HuH-7 (cell line): ENCODE results near the gene RNF149.
"Not testable (repeated sequence)": the region's sequence is repeated elsewhere in the genome, so short reads cannot be mapped to it uniquely, and the experiment has no call there.

Experiments used
- DNase-seq: peaks from one replicate; pipeline ENCODE4 v3.0.0; 2011; ENCODE audit warnings: low spot score

The RNF149 gene

DNA sequence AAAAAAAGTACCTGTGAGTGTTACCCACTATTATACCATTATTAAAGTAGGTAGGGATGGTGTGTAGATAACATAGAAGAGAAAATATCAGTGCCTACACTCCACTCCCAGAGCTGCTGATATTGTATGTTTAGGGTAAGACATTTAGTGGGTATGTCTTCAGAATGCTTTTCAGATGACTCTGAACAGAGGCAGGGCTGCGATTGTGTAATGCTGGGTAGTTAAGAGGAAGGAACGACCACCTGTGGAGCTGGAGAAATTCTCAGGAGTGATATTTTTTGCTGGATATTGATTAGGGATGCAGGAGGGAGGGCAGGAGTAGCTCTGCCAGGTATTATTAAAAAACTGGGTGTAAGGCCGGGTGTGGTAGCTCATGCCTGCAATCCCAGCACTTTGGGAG lies 53.0 kb downstream of the RNF149 start:
- no peak for DNase-seq

GRCh38 chr2:101253703-101254450 lies 54.6 kb downstream of the RNF149 start:
- DNase-seq, result no peak

DNA sequence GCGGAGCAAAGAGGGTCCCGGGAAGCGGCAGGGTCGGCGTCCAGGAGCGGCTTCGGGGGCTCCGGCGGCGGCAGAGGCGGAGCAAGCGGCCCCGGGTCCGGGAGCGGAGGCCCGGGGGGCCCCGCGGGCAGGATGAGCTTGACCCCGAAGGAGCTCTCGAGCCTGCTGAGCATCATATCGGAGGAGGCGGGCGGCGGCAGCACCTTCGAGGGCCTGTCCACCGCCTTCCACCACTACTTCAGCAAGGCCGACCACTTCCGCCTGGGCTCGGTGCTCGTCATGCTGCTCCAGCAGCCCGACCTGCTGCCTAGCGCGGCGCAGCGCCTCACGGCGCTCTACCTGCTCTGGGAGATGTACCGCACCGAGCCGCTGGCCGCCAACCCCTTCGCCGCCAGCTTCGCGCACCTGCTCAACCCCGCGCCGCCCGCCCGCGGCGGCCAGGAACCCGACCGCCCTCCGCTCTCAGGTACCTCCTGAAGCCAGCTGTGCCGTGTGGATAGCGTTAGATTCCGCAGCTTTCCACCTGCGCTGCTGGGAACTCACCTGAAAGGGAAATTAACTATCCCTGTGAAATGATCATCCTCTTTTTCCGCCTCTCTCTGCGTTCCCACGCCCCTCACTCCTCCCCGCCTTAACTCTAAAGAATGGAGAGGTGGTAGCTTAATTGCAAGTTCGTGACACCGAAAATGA lies 55.3 kb downstream of the RNF149 start:
- DNase-seq, result no peak

DNA sequence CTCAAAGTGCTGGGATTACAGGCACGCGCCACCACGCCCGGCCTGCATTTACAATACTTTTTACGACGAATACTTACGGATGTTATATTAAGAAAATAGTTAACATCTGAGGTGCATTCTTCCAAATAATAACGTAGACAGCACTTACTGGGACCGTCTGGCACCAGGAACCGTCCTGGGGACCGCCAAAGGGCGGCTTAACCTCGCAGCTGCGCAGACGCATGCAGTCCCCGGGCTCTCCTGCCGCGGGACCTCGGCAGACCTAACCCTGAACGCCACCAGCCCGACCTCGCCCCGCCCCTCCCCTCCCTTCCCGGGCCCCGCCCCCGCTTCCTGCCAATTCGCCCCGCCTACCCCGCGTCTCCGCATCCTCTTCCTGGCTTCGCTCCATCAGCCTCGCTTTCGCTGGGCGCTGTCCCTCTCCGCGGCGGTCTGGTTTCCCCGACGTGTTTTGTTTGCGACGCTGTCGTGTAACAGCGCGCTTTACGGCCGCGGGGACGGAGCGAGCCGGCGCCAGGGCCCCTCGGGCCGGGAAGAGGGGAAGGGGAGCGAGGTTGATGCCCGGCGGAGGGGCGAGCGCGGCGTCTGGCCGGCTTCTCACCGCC lies 56.0 kb downstream of the RNF149 start, which contains the start of gene CNOT11:
TSS of gene CNOT11 (plus strand) at position 479 of the 605 bp plus-strand sequence. CDS start at position 558, 79 bp downstream.
- peak; percentile 82 for DNase-seq

DNA sequence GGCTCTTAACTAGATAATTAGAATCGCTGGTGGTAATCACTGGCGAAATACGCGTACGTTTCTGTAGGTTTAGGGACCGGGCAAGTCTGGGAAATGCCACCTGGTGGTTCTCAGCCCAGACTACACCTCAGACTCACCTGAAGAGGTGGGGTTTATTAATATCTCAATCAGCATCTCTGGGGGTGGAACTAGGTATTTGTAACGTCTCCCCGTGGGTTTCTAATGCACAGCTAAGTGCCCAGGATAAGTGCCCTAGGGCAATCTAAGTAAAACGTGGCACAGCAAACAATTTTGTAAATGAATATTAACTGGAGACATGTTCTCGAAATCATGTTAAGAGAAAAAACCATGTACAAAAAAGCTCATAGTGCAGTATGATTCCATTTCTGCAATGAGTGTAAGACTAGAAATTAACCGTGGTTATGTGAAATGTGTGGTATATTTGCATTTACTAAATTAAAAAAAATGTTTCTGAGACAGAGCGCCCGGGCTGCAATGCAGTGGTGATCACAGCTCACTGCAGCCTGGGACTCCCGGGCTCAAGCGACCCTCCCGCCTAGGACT lies 56.6 kb downstream of the RNF149 start:
- no peak for DNase-seq

DNA sequence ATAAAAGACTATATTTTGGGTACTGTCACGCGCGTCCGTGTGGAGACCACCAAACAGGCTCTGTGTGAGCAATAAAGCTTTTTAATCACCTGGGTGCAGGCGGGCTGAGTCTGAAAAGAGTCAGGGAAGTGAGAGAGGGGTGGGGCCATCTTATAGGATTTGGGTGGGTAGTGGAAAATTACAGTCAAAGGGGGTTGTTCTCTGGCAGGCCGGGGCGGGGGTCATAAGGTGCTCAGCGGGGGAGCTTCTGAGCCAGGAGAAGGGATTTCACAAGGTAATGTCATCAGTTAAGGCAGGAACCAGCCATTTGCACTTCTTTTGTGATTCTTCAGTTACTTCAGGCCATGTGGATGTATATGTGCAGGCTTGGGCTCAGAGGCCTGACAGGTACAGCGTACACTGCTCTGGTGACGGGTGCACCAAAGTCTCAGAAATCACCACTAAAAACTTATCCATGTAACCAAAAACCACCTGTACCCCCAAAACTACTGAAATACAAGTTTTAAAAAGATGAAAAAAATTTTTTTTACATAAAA lies 57.2 kb downstream of the RNF149 start:
- DNase-seq, result not testable (repeated sequence)

GRCh38 chr2:101249826-101250225 lies 58.7 kb downstream of the RNF149 start:
- no peak for DNase-seq

DNA sequence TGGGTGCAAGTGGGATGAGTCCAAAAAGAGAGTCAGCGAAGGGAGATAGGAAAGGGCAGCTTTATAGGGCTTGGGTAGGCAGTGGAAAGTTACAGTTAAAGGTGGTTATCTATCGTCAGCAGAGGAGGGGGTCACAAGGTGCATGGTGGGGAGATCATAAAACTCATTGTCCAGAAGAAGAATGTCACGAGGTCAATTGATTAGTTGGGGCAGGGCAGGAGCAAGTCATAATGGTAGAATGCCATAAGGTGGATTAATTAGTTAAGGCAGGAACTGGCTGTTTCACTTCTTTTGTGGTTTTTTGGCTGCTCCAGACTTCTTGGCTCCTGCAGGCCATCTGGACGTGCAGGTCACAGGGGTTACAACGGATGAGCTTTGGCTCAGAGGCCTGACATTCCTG lies 59.7 kb downstream of the RNF149 start:
- not testable (repeated sequence) for DNase-seq

- not testable (repeated sequence) for DNase-seq
Observed at GRCh38 chr2:101245468-101245867, 63.0 kb downstream of the RNF149 start.

GRCh38 chr2:101244899-101245298 lies 63.6 kb downstream of the RNF149 start:
- not testable (repeated sequence) for DNase-seq

DNA sequence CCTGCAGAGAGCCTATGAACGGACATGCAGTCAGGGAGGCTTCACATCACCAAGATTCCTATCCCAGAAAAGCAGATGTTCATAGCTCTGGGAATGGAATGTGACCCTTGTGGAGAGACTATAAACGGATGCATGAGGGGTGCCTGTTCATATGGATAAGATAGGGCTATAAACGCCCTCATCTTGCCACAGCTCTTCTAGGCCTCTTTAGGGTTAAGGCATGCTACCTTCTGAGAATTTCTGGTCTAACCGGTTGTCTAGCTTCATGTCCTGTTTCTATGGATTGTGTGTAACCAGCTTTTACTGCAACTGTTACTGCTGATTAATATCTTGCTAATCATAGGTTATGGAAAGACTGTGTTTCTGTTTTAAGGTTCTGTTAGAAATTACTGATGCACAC lies 64.1 kb downstream of the RNF149 start:
- DNase-seq, result not testable (repeated sequence)

DNA sequence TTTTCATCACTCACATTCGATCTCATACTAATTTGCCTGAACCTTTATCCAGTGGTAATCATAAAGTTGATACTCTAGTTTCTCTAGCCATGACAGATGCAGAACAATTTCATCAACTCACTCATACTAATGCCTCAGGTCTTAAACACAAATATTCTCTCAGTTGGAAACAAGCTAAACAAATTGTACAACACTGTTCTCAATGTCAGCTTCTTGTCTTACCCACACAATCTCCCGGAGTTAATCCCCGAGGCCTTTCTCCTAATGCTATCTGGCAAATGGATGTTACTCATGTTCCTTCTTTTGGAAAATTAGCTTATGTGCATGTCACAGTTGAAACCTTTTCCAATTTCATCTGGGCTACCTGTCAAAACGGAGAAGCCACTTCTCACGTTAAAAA lies 67.3 kb downstream of the RNF149 start:
- DNase-seq, result no peak

DNA sequence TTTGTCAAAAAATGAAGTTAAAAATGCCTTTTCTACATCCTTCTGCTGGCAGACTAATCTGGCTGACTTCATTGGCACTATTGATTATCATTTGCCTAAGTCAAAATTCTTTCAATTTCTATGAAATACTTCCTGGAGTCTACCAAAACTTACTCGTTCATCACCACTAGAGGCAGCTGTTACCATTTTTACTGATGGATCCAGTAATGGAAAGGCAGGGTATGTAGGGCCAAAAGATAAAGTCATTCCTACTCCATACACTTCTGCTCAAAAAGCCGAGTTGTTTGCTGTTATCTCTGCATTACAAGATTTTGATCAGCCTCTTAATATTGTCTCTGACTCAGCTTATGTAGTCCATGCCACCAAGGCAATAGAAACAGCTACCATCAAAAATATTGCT lies 67.8 kb downstream of the RNF149 start:
- DNase-seq, result not testable (repeated sequence)

DNA sequence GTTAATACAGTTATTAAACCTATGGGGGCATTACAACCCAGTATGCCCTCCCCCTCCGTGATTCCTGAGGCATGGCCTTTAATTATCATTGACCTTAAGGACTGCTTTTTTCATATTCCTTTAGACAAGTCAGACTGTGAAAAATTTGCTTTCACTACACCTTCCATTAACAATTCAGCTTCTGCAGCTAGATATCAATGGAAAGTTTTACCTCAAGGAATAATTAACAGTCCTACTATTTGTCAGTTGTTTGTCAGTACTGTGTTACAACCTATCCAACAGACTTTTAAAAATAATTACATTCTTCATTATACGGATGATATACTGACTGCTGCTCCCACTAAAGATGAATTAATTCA lies 68.8 kb downstream of the RNF149 start:
- DNase-seq, result not testable (repeated sequence)

- peak; percentile 42 for DNase-seq
Observed at GRCh38 chr2:101238930-101239759, 69.4 kb downstream of the RNF149 start.

- not testable (repeated sequence) for DNase-seq
Observed at GRCh38 chr2:101237944-101238343, 70.6 kb downstream of the RNF149 start.

DNA sequence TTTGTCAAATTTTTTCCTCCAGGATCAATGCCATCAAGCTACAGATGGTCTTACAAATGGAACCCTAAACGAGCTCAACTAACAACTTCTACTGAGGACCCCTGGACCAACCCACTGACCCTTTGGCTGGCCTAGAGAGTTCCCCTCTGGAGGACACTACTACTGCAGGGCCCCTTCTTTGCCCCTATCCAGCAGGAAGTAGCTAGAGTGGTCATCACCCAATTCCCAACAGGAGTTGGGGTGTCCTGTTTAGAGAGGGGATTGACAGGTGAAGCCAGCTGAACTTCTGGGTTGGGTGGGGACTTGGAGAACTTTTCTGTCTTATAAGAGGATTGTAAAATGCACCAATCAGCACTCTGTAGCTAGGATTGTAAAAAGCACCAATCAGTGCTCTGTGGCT lies 72.5 kb downstream of the RNF149 start:
- not testable (repeated sequence) for DNase-seq

DNA sequence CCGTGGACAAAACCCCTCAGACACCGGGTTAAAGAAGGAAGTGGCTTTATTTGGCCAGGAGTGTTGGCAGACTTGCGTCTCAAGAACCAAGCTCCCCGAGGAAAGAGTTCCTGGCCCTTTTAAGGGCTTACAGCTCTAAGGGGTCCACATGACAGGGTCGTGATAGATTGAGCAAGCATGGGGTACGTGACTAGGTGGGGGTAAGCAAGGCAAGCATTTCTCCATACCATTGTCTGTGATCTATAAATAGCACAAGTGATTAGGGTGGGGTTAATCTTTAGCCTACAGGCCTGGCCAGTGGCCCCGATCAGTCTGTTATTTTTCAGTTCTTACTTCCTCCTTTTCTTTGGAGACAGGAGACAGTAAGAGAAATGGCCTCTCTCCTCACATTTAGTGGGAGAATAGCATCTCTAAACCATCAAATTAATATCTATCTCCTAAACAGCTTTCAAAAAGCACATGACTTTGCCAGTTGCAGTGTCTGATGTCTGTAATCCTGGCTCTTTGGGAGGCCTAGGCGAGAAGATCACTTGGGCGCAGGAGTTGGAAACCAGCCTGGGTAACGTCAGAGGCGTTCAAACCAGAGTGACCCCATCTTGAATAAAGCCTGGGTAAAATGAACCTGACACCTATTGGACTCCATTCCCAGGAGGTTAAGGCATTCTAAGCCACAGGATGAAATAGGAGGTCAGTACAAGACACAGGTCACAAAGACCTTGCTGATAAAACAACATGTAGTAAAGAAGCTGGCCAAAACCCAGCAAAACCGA lies 74.1 kb downstream of the RNF149 start:
- no peak for DNase-seq

DNA sequence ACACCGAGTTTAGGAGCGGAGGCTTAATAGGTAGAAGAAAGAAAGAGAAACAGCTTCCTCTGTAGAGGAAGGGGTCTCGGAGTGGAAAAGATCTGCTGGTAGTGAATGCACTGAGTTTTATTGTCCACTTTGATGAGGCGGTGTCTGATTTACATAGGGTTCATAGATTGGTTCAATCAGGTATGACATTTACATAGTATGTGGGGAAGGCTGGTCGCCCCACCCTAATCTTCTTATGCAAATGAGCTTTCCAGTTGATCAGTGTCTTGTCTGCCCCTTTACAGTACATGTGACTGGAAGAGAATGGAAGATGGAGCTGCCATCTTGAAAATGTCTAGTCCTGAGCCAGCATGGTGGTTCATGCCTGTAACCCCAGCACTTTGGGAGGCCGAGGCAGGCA lies 75.7 kb downstream of the RNF149 start:
- no peak for DNase-seq

GRCh38 chr2:101231937-101232730 lies 76.4 kb downstream of the RNF149 start:
- no peak for DNase-seq
